ENCODE results near the gene LY86.

Gene LY86

GRCh38 chr6:6588064-6588923, at the start of gene LY86:
TSS of gene LY86 (plus strand) at chr6:6588720. CDS start at chr6:6588735, 15 bp downstream.
- no peak for DNase-seq (ENCODE audit: low read depth)

- DNase-seq (ENCODE audit: low read depth), result no peak
Measured at GRCh38 chr6:6539036-6539435, 49.5 kb upstream of the LY86 start.

GRCh38 chr6:6542357-6542756, 46.2 kb upstream of the LY86 start:
- DNase-seq (ENCODE audit: low read depth), result no peak

- no peak for DNase-seq (ENCODE audit: low read depth)
Measured at GRCh38 chr6:6543181-6543879, 45.2 kb upstream of the LY86 start.

- no peak for DNase-seq (ENCODE audit: low read depth)
Measured at GRCh38 chr6:6545616-6546317, 42.8 kb upstream of the LY86 start.

- DNase-seq (ENCODE audit: low read depth), result peak; percentile 20
Measured at GRCh38 chr6:6546318-6547109, 42.0 kb upstream of the LY86 start.

- DNase-seq (ENCODE audit: low read depth), result peak; percentile 78
Measured at GRCh38 chr6:6547110-6547879, 41.2 kb upstream of the LY86 start.

GRCh38 chr6:6556161-6556737, 32.3 kb upstream of the LY86 start:
- peak; percentile 14 for DNase-seq (ENCODE audit: low read depth)

GRCh38 chr6:6556738-6557503, 31.6 kb upstream of the LY86 start:
- DNase-seq (ENCODE audit: low read depth), result peak; percentile 38

- no peak for DNase-seq (ENCODE audit: low read depth)
Measured at GRCh38 chr6:6557504-6557839, 31.0 kb upstream of the LY86 start.

GRCh38 chr6:6557886-6558285, 30.6 kb upstream of the LY86 start:
- DNase-seq (ENCODE audit: low read depth), result peak; percentile 11

- DNase-seq (ENCODE audit: low read depth), result no peak
Measured at GRCh38 chr6:6559994-6560570, 28.4 kb upstream of the LY86 start.

- no peak for DNase-seq (ENCODE audit: low read depth)
Measured at GRCh38 chr6:6560909-6561308, 27.6 kb upstream of the LY86 start.

GRCh38 chr6:6564154-6564553, 24.4 kb upstream of the LY86 start:
- no peak for DNase-seq (ENCODE audit: low read depth)

- no peak for DNase-seq (ENCODE audit: low read depth)
Measured at GRCh38 chr6:6565069-6565468, 23.5 kb upstream of the LY86 start.

- DNase-seq (ENCODE audit: low read depth), result no peak
Measured at GRCh38 chr6:6565488-6565887, 23.0 kb upstream of the LY86 start.

GRCh38 chr6:6566766-6567165, 21.8 kb upstream of the LY86 start:
- DNase-seq (ENCODE audit: low read depth), result no peak

GRCh38 chr6:6569096-6569810, 19.3 kb upstream of the LY86 start:
- no peak for DNase-seq (ENCODE audit: low read depth)

GRCh38 chr6:6569811-6570164, 18.7 kb upstream of the LY86 start:
- DNase-seq (ENCODE audit: low read depth), result no peak
